SH-SY5Y (cell line): ENCODE measurements around the gene GIMAP1.

ENCODE experiments used
- GATA2 ChIP-seq: IDR thresholded peaks from 2 replicates; pipeline ENCODE4 v1.6.1; 2011; ENCODE audit warnings: mild to moderate bottlenecking, low read depth, low read length
- GATA3 ChIP-seq: IDR thresholded peaks from 2 replicates; pipeline ENCODE4 v1.6.1; 2011; ENCODE audit warnings: low read depth, mild to moderate bottlenecking, low read length, moderate library complexity

DNA sequence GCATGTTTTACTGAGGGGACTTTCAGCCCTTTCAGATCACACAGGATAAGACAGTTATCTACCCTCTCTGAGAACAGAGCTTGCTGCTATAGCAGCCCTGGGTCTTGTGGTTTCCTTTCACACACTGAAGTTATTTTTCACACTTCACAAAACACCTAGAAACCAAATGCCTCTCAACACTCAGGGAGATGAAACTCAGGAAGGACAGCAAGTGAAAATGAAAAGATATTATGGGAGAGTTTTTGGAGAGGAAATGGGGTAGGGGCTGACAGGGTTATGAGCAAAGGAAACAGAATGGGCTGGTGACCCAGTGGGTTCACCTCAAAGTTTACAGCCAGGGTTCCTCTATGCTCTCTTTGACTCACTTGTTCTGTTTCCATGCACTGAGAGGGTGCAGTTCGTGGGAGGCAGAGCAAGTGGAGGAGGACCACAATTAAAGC, 47.9 kb upstream of the GIMAP1 start:
- no peak for TF ChIP-seq GATA3
- no peak for TF ChIP-seq GATA2
